Metanephros (tissue), 1 donor: ENCODE results near the gene SLC35G1. TPM values are rescaled to one million over a fixed set of nuclear protein-coding genes. Genes with fewer than 3 reads are reported as not detected.

ENCODE experiments used
- total RNA-seq: library from RNA; depleted of rRNA; stranded (reverse); fragments of >200 nt; gene quantifications from one replicate; pipeline ENCODE4 v1.2.3, GENCODE V29; 2014

SLC35G1 gene, protein sequence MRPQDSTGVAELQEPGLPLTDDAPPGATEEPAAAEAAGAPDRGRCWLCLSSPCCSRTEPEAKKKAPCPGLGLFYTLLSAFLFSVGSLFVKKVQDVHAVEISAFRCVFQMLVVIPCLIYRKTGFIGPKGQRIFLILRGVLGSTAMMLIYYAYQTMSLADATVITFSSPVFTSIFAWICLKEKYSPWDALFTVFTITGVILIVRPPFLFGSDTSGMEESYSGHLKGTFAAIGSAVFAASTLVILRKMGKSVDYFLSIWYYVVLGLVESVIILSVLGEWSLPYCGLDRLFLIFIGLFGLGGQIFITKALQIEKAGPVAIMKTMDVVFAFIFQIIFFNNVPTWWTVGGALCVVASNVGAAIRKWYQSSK
- total RNA-seq = 5.2 TPM

DNA sequence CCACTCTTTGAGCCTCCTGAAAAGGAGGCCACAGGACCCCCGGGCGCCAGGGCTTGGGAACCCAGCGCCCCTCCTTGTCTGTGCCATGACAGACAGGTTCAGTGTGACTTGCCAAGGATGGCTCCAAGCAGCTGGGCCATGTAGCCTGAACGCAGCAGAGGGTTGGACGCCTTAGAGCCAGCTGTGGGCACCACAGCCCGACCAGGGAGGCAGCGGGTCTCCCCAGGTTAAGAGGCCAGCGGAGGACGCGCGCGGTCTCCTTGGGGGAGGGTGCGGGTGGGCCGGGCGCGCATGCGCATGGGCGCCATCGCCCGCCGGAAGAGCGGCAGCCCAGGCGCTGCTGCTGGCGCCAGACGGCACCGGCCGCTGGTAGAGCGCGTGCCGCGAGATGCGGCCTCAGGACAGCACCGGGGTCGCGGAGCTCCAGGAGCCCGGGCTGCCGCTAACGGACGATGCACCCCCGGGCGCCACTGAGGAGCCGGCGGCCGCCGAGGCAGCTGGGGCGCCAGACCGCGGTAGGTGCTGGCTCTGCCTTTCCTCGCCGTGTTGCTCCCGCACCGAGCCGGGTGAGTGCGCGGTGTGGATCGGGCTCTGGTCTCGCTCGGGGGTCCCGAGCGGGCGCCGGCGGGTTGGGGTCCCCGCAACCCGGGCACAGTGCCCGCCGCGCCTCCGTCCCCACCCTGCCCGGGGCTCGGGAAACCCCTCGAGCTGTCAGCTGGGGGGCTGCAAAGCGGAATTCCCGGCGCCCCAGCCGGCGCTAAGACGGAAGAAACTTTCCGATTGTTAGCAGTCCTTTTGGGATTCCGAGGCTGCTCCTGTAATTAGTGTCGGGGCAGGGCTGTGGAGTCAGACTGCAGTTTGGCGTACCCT, at the start of gene SLC35G1:
SLC35G1 (plus strand) TSS at position 333 of the 870 bp plus-strand sequence; CDS start at position 389, 56 bp downstream.

Other genes starting within 250 kb of the SLC35G1 start
- 23.1 TPM for gene FRA10AC1, start 191.4 kb upstream of the SLC35G1 start, total RNA-seq
- 3.6 TPM for gene LGI1, start 136.0 kb upstream of the SLC35G1 start, total RNA-seq
- gene PLCE1, start 100.0 kb downstream of the SLC35G1 start, total RNA-seq = 16.2 TPM